CD14-positive monocyte (primary cell): Measurements from ENCODE around the gene FRMPD2. TPM values are rescaled to one million over a fixed set of nuclear protein-coding genes. Genes with fewer than 3 reads are reported as not detected.

Experiments
- DNase-seq, 3 donors: peaks; one replicate each; pipeline ENCODE4 v3.0.0-alpha.2; 2011 to 2022
- H2AFZ ChIP-seq: 2 replicates; pipeline ENCODE4 v1.6.0; 2012; ENCODE audit warnings: mild to moderate bottlenecking, low read depth, low read length, inconsistent platforms; ENCODE audit not compliant: insufficient read depth, poor library complexity, severe bottlenecking
- H3K27ac ChIP-seq, 2 donors: 1 replicate in 1 of 2; 2 replicates in 1 of 2; pipeline ENCODE4 v1.5.1; 2012 to 2013; ENCODE audit warnings: low read length in 2 of 2, control low read depth in 1 of 2, inconsistent platforms in 1 of 2, low read depth in 1 of 2, mild to moderate bottlenecking in 1 of 2
- H3K27me3 ChIP-seq, 2 donors: one replicate each; pipeline versions ENCODE4 v1.6.0 to v1.6.1; 2011 to 2013; ENCODE audit warnings: low read length in 2 of 2; ENCODE audit not compliant: control insufficient read depth in 2 of 2, insufficient read depth in 2 of 2
- H3K36me3 ChIP-seq, 2 donors: replicated peaks in 1 of 2; 1 replicate in 1 of 2; 2 replicates in 1 of 2; pipeline versions ENCODE4 v1.5.1 to v1.6.1; 2012 to 2013; ENCODE audit warnings: low read length in 2 of 2, control low read depth in 1 of 2, inconsistent platforms in 1 of 2, mild to moderate bottlenecking in 1 of 2; ENCODE audit not compliant: insufficient read depth in 2 of 2, control insufficient read depth in 1 of 2
- H3K4me1 ChIP-seq, 2 donors: 1 replicate in 1 of 2; 2 replicates in 1 of 2; pipeline versions ENCODE4 v1.5.1 to v1.6.1; 2012 to 2013; ENCODE audit warnings: low read length in 2 of 2, control low read depth in 1 of 2, inconsistent platforms in 1 of 2, mild to moderate bottlenecking in 1 of 2, moderate library complexity in 1 of 2; ENCODE audit not compliant: insufficient read depth in 2 of 2, control insufficient read depth in 1 of 2
- H3K4me2 ChIP-seq: replicated peaks from 2 replicates; pipeline ENCODE3; 2012; ENCODE audit warnings: low read length, moderate library complexity, mild to moderate bottlenecking; ENCODE audit not compliant: poor library complexity, severe bottlenecking; ENCODE audit errors: extremely low read depth
- H3K4me3 ChIP-seq, 3 experiments: fragments of 200-600 bp in 1 of 3; sonication (generic) in 1 of 3; replicated peaks in 1 of 3; 1 replicate in 2 of 3; 2 replicates in 1 of 3; pipeline ENCODE4 v1.5.1; 2011 to 2013; ENCODE audit warnings: low read length in 3 of 3, mild to moderate bottlenecking in 3 of 3, control low read depth in 2 of 3, low read depth in 2 of 3, inconsistent platforms in 1 of 3, moderate library complexity in 1 of 3
- H3K79me2 ChIP-seq: 2 replicates; pipeline ENCODE4 v1.6.0; 2012; ENCODE audit warnings: mild to moderate bottlenecking, control low read depth, inconsistent platforms, low read length, moderate library complexity; ENCODE audit not compliant: insufficient read depth
- H3K9ac ChIP-seq: 2 replicates; pipeline ENCODE4 v1.6.0; 2017; ENCODE audit warnings: low read length, mild to moderate bottlenecking; ENCODE audit not compliant: insufficient read depth, poor library complexity, severe bottlenecking
- H3K9me3 ChIP-seq, 2 donors: replicated peaks in 1 of 2; 1 replicate in 1 of 2; 2 replicates in 1 of 2; pipeline versions ENCODE4 v1.5.1 to v1.6.1; 2012 to 2013; ENCODE audit warnings: low read length in 2 of 2, control low read depth in 1 of 2; ENCODE audit not compliant: control insufficient read depth in 1 of 2, insufficient read depth in 1 of 2
- H4K20me1 ChIP-seq: 2 replicates; pipeline ENCODE4 v1.6.0; 2012; ENCODE audit warnings: mild to moderate bottlenecking, low read length, control low read depth, moderate library complexity; ENCODE audit not compliant: insufficient read depth
- H3K27ac Mint-ChIP-seq, 7 donors: one replicate each; pipeline ENCODE4 v1.8.0; 2020; ENCODE audit warnings: mild to moderate bottlenecking in 7 of 7, mixed read lengths in 7 of 7, moderate library complexity in 6 of 7, inconsistent platforms in 2 of 7
- H3K27me3 Mint-ChIP-seq, 3 donors: one replicate each; pipeline ENCODE4 v1.8.0; 2021 to 2022; ENCODE audit warnings: low read depth in 3 of 3, mild to moderate bottlenecking in 3 of 3, mixed read lengths in 3 of 3, moderate library complexity in 3 of 3, inconsistent platforms in 1 of 3
- H3K36me3 Mint-ChIP-seq, 2 donors: one replicate each; pipeline ENCODE4 v1.8.0; 2020; ENCODE audit warnings: mixed read lengths in 2 of 2, inconsistent platforms in 1 of 2, mild to moderate bottlenecking in 1 of 2
- H3K4me1 Mint-ChIP-seq: one replicate; pipeline ENCODE4 v1.8.0; 2020; ENCODE audit warnings: mild to moderate bottlenecking, mixed read lengths
- H3K4me3 Mint-ChIP-seq, 2 donors: one replicate each; pipeline ENCODE4 v1.8.0; 2020; ENCODE audit warnings: mild to moderate bottlenecking in 2 of 2, mixed read lengths in 2 of 2, moderate library complexity in 1 of 2
- H3K9me3 Mint-ChIP-seq, 7 donors: one replicate each; pipeline ENCODE4 v1.8.0; 2020 to 2022; ENCODE audit warnings: mixed read lengths in 7 of 7, mild to moderate bottlenecking in 6 of 7, moderate library complexity in 6 of 7, inconsistent platforms in 2 of 7
- CTCF ChIP-seq: fragments of 200-600 bp; IDR thresholded peaks from one replicate; pipeline ENCODE4 v1.8.0; 2022; ENCODE audit warnings: antibody characterized with exemption, mild to moderate bottlenecking
- WGBS: methylation state at CpG from one replicate; pipeline ENCODE4 v1.1.5; 2013; ENCODE audit warnings: missing lambda C conversion rate; ENCODE audit not compliant: insufficient coverage; 5-methylcytosine and 5-hydroxymethylcytosine counted together
- intact Hi-C, 2 donors: fragments of 100-400 bp; cut with micrococcal nuclease; formaldehyde crosslinking; loops; one replicate each; pipeline versions ENCODE4 v1.15.0 to v1.15.1; 2023
- polyA plus RNA-seq, 3 donors: library from polyadenylated mRNA; depleted of rRNA in 1 of 3; unstranded in 2 of 3; stranded (reverse) in 1 of 3; fragments of 300-500 nt in 2 of 3; fragments of >200 nt in 1 of 3; fragmentation: Illumina TruSeq in 2 of 3; gene quantifications; 1 replicate in 2 of 3; 2 replicates in 1 of 3; pipeline ENCODE4 v1.2.3, GENCODE V29; 2012 to 2021

Gene FRMPD2
- polyA plus RNA-seq, 3 donors: not detected

- Histone ChIP-seq H3K9me3 (no peaks in the 10 kb centered on the region), H3K4me3 (no peak overlapping the region), H2AFZ (no peak overlapping the region), H3K4me1 (no peaks in the 10 kb centered on the region), H3K4me2 (no peak overlapping the region), H3K36me3 (no peaks in the 10 kb centered on the region), H3K27me3 (no peaks in the 10 kb centered on the region), H3K27ac (no peak overlapping the region), H3K9ac (no peak overlapping the region), H3K79me2 (no peaks in the 10 kb centered on the region), H4K20me1 (no peaks in the 10 kb centered on the region)
- no peak for TF ChIP-seq CTCF
- DNase-seq: no peak
- Mint-ChIP-seq H3K27ac (no peak overlapping the region), H3K4me3 (no peak overlapping the region), H3K4me1 (peaks cover 2% of the 10 kb centered on the region), H3K36me3 (no peaks in the 10 kb centered on the region), H3K27me3 (peaks cover 0 to 4% (median 2%) of the 10 kb centered on the region in 3 donors), H3K9me3 (no peaks in the 10 kb centered on the region)
- 74% methylated on average over 7 of the region's 7 CpGs for WGBS
- intact Hi-C loops: no loop called here
Observed at GRCh38 chr10:48243487-48243886, 31.0 kb downstream of the FRMPD2 start.

- Histone ChIP-seq H3K9ac (no peak overlapping the region), H3K27me3 (no peaks in the 10 kb centered on the region), H3K4me1 (no peaks in the 10 kb centered on the region), H3K4me3 (no peak overlapping the region), H3K9me3 (no peaks in the 10 kb centered on the region), H3K36me3 (no peaks in the 10 kb centered on the region), H3K4me2 (no peak overlapping the region), H2AFZ (no peak overlapping the region), H3K27ac (no peak overlapping the region), H3K79me2 (no peaks in the 10 kb centered on the region), H4K20me1 (no peaks in the 10 kb centered on the region)
- Mint-ChIP-seq H3K27me3 (peaks cover 0 to 4% (median 2%) of the 10 kb centered on the region in 3 donors), H3K9me3 (no peaks in the 10 kb centered on the region), H3K36me3 (no peaks in the 10 kb centered on the region), H3K4me1 (no peaks in the 10 kb centered on the region), H3K27ac (no peak overlapping the region), H3K4me3 (no peak overlapping the region)
- intact Hi-C loops: no loop called here
- TF ChIP-seq CTCF: no peak
- 94% methylated on average over 14 of the region's 15 CpGs for WGBS
- DNase-seq: no peak
Observed at GRCh38 chr10:48242171-48242904, 32.2 kb downstream of the FRMPD2 start.
